KOPT-K1 (cell line): ENCODE results near the gene WFDC12.

ENCODE experiments used
- H3K27ac ChIP-seq: fragments of 200-600 bp; sonication (generic); 2 replicates; pipeline ENCODE4 v1.5.1; 2016; ENCODE audit warnings: antibody characterized with exemption, mild to moderate bottlenecking, low read depth, low read length; ENCODE audit not compliant: poor library complexity, severe bottlenecking
- H3K36me3 ChIP-seq: fragments of 200-600 bp; sonication (generic); 2 replicates; pipeline ENCODE4 v1.5.1; 2017; ENCODE audit warnings: antibody characterized with exemption, mild to moderate bottlenecking, low read length, moderate library complexity; ENCODE audit not compliant: insufficient read depth
- H3K9me3 ChIP-seq: fragments of 200-600 bp; sonication (generic); 2 replicates; pipeline ENCODE4 v1.5.1; 2017; ENCODE audit warnings: antibody characterized with exemption, low read length, mild to moderate bottlenecking; ENCODE audit not compliant: insufficient read depth, poor library complexity, severe bottlenecking

The WFDC12 gene

GRCh38 chr20:45087814-45088213 is 36.5 kb downstream of the WFDC12 start:
- Histone ChIP-seq H3K27ac (no peak overlapping the region), H3K36me3 (peaks cover 19% of the 10 kb centered on the region), H3K9me3 (peaks cover under 1% of the 10 kb centered on the region)

- Histone ChIP-seq H3K36me3 (peaks cover 25% of the 10 kb centered on the region), H3K9me3 (peaks cover 6% of the 10 kb centered on the region), H3K27ac (no peak overlapping the region)
Measured at GRCh38 chr20:45087097-45087790, 37.0 kb downstream of the WFDC12 start.

GRCh38 chr20:45085867-45086266 is 38.4 kb downstream of the WFDC12 start:
- H3K36me3 ChIP-seq = peaks cover 39% of the 10 kb centered on the region

GRCh38 chr20:45085289-45085688 is 39.0 kb downstream of the WFDC12 start:
- peaks cover 45% of the 10 kb centered on the region for H3K36me3 ChIP-seq
- no peak overlapping the region for H3K27ac ChIP-seq
- peaks cover 18% of the 10 kb centered on the region for H3K9me3 ChIP-seq

More at GRCh38 chr20:45085867-45086266, 38.4 kb downstream of the WFDC12 start:
- Histone ChIP-seq H3K27ac (no peak overlapping the region), H3K9me3 (peaks cover 18% of the 10 kb centered on the region)

- Histone ChIP-seq H3K36me3 (peaks cover 66% of the 10 kb centered on the region), H3K9me3 (peaks cover 18% of the 10 kb centered on the region)
Measured at GRCh38 chr20:45083127-45083526, 41.1 kb downstream of the WFDC12 start.

GRCh38 chr20:45082468-45082867 is 41.8 kb downstream of the WFDC12 start:
- Histone ChIP-seq H3K9me3 (peaks cover 18% of the 10 kb centered on the region), H3K36me3 (peaks cover 73% of the 10 kb centered on the region), H3K27ac (no peak overlapping the region)

More at GRCh38 chr20:45083127-45083526, 41.1 kb downstream of the WFDC12 start:
- no peak overlapping the region for H3K27ac ChIP-seq

GRCh38 chr20:45080867-45081624 is 43.2 kb downstream of the WFDC12 start:
- peaks cover 18% of the 10 kb centered on the region for H3K9me3 ChIP-seq
- H3K36me3 ChIP-seq = peaks cover 81% of the 10 kb centered on the region
- H3K27ac ChIP-seq = no peak overlapping the region

GRCh38 chr20:45077559-45077958 is 46.7 kb downstream of the WFDC12 start:
- H3K27ac ChIP-seq = no peak overlapping the region
- H3K9me3 ChIP-seq = peaks cover 14% of the 10 kb centered on the region
- peaks cover 100% of the 10 kb centered on the region for H3K36me3 ChIP-seq
